CD1c-positive myeloid dendritic cell (primary cell): ENCODE results near the gene CREB5.
"Not testable (repeated sequence)": the region's sequence is repeated elsewhere in the genome, so short reads cannot be mapped to it uniquely, and the experiment has no call there.

Experiments used
- DNase-seq: peaks from one replicate; pipeline ENCODE4 v3.0.0-alpha.2; 2016; ENCODE audit errors: extremely low spot score

Gene CREB5

DNA sequence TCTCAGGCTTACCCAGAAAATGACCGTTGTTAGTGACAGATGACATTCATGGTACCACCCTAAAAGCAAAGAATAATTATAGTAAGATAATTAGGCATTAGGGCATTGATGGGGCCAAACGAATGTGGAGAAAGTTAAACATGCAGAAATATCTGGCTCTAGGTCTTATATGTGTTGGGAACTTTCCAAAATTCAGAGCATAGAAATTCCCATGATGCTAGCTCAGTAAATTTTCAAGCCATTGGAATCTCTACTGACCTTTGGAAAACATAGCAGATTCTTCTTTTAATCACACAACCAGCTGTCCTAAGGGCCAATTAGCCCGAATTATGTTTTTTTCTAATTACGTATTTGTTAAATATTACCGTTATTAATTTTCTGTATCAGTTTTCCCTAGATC is 136.1 kb downstream of the CREB5 start:
- DNase-seq = no peak

DNA sequence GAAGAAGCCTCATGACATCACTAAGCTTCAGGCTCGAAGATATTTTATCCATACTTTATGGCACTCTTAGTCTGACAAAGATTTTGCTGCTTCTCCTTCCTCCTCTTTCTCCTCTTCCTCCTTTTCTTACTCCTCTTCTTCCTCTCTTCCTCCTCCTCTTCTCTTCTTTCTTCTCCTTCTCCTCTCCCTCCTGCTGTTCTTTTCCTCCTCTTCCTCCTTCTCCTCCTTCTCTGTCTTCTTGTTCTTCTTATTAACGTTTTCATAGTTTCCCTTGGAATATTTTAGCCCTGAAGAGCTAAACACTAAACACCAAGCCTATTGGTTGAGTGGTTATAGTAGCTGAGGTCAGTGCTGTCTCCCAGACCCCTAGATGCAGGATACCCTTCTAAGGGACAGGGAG is 137.7 kb downstream of the CREB5 start:
- DNase-seq = no peak

DNA sequence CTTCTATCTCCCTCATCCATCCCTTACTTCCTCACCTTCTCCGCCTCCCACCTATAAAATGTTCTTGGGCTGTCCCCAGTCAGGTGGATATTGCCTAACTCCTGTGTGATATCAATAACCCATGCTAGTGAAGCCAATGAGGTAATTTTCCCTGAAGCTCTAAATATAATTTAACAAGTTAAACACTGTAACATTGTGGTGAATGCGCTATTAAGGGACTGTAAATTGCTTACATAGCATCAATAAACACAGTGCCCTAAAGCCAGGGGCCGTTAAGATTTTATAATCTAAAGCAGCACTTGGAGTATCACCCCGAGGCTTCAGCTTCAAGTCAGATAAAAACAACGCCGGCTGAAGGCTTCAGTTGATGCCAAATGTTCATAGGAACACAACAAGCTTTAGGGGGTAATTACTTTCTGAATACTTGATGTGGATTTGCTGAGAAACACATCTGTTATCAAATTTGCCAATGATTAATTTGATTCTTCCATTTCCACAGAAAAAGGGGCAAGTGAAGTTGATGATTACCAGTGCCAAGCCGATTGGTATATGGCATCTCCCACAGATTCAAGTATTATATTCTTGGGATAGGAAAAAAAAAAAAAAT is 138.4 kb downstream of the CREB5 start:
- no peak for DNase-seq

DNA sequence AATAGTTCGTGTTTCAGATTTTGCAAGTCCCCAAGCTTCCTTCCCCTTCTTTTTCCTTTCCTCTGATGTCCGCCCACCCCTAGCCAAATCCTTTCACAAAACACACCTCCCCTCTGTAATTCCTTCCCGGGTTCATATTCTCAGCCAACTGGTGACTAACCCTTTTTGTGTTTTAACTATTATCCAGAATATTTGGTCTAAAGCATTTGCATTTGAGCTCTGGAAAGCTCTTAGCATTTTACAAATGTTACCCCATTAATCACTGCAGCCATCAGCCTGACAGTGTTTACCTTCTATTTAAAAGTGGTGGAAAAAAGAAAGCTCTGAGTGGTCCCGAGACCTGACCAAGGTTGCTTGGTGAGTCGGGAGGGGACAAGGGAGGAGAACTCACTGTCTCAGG is 139.0 kb downstream of the CREB5 start:
- peak; percentile 18 for DNase-seq

DNA sequence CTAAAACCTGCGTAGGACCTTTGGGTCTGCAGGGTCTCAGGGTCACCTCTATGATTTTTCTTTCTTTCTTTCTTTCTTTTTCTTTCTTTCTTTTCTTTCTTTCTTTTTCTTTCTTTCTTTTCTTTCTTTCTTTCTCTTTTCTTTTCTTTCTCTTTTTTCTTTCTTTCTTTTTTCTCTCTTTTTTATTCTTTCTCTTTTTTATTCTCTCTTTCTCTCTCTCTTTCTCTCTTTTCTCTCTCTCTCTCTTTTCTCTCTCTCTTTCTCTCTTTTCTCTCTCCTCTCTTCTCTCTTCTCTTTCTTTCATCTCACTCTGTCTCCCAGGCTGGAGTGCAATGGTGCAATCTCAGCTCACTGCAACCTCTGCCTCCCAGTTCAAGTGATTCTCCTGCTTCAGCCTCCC is 139.4 kb downstream of the CREB5 start:
- not testable (repeated sequence) for DNase-seq

DNA sequence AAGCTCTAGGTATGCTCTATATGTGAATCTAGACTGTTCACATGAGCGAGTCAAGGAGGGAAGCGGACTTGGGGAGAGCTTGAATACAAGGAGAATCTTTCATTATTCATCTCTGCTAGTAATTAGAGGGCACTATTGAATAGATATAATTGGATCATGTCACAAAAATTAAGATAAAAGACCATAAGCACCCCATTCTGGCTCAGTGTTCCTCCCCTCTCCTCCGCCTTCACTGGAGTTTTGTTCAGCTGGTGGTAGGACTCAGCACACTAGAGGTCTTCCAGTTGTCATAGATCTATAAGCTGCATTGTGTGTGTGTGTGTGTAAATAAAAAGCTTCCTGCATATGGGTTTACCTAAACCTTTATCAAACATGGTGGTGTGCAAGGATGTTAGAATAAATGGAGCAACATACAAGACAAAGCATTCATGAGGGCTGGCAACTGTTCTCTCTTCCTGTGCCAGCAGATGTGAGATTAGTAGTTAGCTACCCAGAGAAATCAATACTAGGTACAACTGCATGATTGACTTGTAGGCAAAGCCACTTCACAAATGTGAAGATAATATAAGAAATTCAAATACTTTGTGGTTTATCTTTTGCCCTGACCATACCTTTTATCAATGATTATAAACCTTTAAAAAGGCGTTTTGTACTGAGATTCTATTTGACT is 142.6 kb downstream of the CREB5 start:
- no peak for DNase-seq

DNA sequence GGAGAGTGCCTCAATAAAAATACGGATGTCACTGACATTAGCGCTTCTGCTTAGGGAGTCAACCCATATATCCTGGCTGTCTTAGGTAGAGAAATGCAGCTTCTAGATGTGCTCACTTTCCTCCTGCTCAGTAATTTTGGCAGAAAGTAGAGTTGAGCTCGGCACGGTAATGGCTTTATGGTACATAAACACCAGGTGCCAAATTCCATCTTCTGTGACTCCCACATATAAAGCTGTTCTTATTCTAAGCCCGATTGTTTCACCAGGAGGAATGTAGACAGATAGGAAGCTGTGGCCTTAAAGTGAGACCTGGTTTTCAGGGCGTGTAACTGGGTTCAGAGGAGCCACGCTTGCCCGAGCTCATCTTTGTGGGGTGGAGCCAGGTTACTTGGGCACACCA is 143.7 kb downstream of the CREB5 start:
- DNase-seq = no peak

DNA sequence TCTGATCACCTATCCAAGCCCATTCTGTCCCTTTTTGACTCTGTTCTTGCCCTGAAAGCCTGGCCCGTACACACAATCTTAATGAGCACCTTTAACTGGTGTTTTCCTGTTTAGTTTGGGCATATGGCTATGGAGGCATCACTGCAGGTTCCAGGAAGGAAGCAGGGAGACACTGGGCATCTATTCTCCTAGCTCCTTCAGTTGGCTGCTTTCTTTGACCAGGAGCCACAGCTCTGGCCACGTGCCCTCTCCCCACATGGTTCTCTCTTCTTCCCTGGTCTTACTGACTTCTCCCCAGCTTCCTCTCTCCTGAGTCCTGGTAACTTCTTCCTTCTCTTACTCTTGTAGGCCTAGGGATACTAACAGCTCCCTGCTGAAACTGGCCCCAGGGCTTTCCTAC is 144.4 kb downstream of the CREB5 start:
- no peak for DNase-seq

DNA sequence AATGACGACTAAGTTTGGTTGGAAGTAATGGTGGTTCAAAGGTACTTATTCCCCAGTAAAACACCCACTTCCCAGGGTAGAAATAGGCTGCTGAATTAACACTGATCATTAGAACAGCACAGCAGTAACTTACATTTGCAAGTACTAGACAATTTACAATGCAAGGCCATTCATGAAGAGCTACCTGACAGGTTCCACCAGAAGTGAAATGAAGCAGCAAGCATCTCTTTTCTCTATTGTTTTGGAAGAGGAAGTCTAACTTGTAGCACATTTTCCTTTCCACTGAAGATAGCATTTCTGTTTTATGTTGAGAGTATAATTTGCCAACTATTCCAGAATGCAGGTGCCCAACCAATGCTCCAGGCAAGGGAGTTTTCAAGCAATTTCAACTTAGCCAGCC is 145.9 kb downstream of the CREB5 start:
- no peak for DNase-seq

DNA sequence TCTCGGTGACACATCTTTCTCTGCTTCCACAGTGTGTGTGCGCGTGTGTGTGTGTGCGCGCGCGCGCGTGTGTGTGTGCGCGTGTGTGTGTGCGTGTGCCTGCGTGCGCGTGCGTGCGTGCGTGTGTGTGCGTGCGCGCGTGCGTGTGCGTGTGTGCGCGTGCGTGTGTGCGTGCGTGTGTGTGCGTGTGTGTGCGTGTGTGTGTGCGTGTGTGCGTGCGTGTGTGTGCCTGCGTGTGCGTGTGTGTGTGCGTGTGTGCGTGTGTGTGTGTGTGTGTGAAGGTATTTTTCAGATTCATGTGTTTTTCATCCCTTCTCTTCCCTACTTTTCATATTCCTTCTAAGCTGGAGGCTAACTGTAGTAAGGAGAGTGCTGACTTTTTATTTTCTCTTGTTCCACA is 148.4 kb downstream of the CREB5 start:
- DNase-seq = no peak

DNA sequence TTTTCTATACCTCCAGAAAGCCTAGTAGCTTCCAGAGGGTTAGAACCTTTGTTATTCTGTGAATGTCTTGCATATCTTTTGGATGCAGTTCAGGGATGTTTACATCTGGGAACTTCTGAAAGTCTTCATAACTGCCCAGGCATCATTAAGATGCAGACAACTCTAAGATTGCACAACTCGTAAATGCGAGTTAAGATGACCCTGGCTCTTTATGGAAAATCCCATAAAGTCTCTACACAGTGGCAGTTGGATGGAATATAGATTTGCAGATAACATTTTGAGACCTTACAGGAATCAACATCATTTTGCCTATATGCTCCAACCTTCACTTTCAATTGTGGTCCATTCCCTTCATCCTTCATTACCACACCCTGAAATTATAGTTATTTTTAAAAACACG is 151.7 kb downstream of the CREB5 start:
- no peak for DNase-seq

DNA sequence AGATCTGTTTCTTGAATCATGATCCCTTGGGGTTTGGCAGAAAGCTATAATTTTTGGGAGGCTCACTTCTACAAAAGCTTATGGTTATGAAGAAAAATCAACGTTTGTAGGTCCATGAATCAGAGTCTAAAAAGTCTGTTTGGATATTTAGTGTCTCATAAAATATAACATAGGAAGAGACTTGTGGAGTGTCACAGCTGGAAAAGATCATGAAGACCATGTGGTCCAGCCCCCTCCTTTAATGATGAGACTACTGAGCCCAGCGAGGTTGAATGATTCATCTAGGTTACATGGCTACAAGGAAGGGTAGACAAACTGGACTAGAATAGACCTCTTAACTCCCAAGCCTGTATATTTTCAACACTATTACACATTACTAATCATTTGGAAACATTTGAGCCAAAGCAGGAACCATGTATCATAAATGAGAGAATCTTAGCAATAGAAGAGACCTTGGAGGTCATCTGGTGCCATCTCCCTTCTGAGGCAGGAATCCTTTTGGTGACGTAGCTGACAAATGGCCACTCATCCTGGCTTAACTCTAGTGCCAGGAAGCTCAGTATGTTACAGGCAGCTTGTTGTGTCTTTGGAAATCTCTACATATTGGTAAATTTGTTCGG is 152.5 kb downstream of the CREB5 start:
- DNase-seq = no peak

DNA sequence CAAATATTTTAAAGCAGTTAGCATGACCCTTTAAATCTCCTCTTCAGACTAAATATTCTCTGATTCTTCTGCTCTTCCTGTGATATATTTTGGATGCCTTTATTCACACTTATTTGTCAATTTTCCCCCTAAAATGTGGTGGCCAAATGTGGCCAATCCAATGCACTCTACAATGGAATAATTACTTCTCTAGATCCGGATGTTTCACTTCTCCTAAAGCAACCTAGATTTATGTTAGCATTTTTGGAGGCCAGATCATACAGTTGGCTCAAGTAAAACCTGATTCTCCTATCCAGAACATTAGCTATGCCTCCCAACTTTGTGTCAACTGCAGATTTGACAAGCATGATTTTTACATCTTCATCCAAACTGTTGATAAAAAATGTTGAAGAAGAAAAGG is 153.7 kb downstream of the CREB5 start:
- DNase-seq = no peak

DNA sequence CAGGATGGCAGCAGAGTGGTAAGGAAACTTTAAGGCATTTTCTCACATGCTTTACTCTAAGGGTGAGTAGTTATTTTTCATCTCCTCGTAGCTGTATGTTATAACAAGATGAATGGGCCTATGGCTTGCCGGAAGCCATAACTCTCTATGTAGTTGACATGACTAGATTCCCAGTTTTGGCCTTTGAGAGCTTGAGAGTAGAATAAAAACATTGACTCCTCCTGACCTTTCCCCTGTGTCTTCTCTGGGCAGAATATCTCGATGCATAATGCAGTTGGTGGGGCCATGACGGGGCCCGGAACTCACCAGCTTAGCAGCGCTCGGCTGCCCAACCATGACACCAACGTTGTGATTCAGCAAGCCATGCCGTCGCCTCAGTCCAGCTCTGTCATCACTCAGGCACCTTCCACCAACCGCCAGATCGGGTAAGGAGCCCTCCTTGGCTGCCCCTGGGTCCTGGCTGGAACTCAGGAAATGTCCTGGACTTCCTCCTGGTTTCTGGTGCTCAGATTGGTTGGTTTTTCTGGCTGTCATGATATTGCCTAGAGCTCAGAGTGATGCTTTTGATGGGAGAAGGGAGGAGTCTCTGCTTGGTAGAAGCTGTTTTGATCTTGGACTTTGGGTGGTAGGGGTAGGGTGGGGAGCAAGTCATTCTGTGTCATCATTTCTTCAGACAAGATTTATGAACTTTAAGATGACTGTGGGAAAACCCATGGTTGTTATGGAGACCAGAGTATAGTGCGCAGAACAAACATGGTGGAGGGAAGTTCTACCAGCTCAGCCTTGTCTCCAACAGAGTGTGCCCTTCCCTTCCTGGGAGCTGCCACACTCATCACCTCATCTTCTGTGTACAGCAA is 158.0 kb downstream of the CREB5 start:
- DNase-seq = no peak

DNA sequence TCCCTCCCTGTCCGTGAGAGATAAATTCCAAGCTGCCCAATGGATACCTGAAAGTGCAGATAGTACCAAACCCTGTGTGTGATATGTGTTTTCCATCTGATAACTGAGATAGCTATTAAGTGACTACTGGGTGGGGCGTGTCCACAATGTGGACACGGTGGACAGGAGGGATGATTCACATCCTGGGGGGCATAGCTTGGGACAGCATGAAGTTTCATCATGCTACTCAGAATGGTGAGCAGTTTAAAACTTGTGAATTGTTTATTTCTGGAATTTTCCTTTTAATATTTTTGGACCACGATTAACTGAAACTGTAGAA is 158.6 kb downstream of the CREB5 start:
- DNase-seq = no peak

DNA sequence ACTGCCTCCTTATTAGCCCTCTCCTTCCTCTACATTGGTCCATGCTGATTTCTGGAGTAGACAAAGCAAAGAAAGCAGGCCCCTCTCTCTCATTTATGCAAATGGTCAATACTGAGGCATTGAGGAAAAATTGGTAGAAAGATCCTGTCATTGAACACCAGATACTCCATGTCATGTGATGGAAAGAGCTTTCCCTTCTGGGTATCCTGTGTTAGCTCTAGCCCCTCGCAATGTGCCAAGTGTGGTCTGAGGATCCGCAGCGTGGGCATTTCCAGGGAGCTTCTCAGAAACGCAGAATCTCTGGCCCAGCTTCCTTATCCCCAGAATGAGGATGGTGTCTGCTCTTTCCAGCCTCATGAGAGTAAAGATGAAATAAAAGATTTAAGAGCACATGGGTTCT is 159.1 kb downstream of the CREB5 start:
- no peak for DNase-seq

DNA sequence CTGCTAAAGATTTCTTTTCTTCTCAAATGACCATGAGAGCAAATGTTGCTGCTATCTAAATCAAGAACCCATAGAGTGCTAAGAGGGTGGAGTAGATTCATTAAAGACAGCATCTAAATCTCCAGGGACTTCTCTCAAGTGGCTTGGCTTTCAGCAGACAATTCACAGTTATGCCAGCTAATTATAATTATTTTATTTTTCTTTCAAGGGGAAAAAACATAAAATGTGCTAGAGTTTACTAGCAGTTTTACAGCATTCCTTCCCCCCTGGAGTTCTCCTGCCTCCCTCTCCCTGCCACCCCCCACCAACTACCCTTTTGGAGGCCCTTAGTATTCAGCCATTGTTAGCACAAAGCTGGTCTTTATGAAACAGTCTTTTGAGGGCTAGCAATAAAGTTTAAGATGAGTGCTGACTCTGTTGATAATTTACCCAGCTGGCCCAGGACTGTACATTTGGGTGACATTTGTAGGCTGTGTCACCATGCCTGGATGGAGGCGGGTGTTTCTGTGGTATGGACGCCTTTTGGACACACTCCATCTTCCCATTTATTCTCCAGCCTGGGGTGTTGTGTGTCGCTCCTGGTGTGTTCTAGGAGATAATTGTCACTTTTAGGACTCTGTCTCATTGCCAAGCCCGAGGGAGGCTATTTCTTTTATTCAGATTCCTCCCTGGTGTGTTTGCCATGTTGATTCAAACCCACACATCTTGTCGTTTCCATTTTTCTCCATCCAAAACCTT is 160.2 kb downstream of the CREB5 start:
- DNase-seq = no peak

DNA sequence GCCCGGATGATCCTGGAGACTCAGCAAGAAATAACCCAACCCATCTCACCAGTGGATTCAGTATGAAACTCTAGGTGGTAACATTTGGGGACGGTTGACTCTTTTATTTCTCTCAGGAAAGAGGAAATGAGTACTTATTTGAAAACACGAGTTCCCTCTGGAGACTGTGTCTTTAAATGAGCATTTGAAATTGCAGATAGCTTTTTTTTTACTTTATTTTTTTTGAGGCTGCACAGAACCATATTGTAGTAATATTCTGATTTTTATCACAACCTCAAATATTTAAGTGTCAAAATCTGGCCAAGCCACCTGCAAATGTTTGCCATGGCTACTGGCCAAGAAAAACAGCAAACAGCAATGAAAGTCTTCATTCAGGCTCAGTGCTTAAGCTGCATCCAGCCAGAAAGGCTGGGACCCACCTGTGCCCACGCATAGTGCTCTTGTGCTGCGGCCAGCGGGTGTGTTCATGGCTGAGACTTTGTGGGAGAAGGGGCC is 160.8 kb downstream of the CREB5 start:
- peak; percentile 44 for DNase-seq

DNA sequence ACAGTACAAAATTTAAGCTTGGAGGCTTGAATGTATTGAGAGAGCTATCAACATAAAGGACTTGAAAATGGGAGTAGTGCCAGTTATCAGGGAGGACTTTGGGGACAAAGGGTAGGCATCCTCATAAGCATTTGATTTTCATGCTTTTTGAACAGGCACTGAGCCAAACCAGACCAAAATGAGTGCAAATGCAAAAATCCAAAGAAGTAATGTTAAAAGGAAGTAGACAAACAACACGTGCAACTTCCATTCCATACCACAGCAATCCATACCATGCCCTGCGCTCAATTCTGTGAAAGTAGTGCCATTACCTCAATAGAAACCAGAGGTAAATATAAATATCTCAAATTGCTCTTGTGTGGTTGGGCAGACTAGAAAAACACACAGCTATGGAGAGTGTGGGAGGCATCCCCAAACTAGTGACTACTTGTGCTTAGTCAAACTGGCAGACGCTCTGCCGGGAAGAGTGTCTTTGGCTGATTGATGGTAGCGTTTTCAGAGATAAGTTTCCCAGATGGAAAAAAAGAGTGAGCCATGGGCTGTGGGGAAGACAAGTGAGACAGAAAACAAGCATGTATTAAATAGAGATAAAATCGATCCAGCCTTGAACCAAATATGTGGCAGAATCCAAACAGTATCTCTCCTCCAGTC is 161.5 kb downstream of the CREB5 start:
- DNase-seq = no peak

DNA sequence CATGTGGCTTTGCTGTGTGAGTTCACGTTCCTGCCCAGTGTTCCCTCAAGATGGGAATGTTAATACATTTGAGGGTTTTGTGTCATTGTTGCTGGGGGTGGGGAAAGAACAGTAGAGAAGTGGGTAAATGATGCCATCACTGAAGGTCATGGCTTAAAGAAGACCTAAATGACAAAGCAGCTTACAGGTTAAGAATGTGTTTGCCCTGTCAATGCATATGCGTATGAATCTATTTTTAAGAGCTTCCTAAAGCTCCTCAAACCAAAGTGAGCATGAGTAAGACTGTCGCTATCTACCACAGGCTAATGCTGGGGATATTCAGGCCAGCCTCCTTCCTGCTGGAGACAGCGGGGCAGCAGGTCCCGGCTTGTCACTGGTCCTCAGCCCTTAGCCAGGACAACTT is 162.9 kb downstream of the CREB5 start:
- peak; percentile 43 for DNase-seq

DNA sequence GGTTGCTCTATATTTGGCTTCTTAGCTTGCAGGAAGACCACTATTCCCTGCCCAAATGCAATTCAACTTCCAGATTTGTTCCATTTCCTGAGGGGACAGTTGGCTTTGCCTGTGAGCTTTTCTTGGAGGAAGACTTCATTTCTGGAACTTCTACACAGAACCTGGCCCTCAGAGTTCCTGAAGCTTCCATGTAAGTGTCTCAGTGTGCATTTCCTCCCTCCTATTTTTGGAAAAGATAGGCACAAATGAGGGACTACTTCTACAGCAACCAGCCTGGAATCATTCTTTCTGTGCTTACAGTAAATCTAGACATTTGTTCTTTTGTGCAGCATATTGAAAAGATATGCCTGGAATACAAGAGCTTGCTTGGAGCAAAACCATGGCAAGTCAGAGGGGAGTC is 164.3 kb downstream of the CREB5 start:
- DNase-seq = no peak
